HG03432 (cell line): ENCODE measurements around the gene KLF1.
"Not testable (repeated sequence)": the region's sequence is repeated elsewhere in the genome, so short reads cannot be mapped to it uniquely, and the experiment has no call there.

ENCODE experiments used
- ATAC-seq: cut with Tn5 transposase; IDR thresholded peaks from one replicate; pipeline ENCODE4 v1.9.1; 2021; ENCODE audit warnings: mild to moderate bottlenecking, moderate library complexity; ENCODE audit not compliant: unreplicated experiment

The KLF1 gene

DNA sequence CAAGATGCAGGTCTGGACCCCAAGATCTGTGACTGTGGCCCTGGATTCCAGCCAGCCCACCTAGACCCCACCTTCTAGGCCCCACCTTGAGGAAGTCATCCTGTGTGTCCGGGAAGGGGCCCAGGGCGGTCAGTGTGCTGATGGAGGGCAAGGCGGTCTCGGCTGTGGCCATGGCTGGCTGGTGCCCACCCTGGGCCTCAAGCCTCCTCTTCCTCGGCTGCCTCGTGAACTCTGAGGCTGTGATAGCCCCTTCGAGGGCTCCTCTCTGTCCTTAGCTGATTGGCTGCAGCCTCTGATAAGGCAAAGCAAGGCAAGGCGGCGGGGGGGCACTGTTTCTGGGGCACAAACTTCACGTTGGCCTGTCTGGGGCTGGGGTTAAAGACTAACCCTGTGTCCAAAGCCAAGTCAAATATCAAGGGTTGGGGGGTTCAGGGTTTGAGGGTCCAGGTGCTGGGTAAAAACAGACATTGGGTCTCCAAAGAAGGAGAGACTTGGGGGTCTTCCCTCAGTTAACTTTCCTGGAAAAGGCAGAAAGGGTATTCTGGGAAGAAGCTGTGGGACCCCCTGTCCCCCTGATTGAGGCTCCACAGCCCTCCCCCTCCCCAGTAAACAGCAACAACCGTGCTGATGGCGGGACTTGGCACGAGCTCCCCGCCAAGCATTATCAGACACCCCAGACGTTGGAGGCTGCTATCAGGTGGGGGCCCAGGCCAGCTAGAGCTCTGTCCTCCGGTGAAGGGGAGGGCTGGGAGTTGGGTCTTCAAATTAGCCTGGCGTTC is at the start of gene KLF1:
Gene KLF1 (minus strand): TSS at position 233 of the 779 bp plus-strand sequence. CDS start 61 bp downstream, at position 172.
- no peak for ATAC-seq

DNA sequence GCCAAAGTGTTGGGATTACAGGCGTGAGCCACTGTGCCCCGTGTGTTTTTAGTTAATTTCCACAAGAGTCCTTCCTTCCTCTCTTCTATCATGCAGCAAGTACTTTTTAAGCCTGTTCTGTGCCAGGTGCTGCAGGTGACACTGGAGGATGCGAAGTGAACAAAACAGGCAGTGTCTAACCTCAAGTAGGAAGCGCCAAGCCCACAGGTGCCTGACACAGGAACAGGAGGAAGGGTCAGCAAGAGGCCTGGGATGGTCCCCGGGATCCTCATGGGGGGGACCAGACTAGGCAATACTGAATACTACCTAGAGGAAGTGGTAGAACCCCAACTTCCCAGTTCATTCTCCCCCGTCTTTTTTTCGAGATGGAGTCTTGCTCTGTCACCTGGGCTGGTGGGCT is 49.6 kb upstream of the KLF1 start:
- ATAC-seq: no peak

DNA sequence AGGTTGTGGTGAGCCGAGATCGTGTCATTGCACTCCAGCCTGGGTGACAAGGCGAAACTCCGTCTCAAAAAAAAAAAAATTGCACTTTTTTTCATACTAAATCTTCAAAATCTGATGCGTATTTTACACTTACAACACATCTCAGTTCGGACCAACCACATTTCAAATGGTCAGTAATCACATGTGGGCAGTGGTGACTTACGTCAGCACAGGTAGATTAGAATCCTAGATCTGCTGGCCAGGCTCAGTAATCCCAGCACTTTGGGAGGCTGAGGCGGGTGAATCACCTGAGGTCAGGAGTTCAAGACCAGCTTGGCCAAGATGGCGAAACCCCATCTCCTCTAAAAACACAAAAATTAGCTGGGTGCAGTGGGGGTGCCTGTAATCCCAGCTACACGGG is 48.1 kb upstream of the KLF1 start:
- ATAC-seq: no peak

DNA sequence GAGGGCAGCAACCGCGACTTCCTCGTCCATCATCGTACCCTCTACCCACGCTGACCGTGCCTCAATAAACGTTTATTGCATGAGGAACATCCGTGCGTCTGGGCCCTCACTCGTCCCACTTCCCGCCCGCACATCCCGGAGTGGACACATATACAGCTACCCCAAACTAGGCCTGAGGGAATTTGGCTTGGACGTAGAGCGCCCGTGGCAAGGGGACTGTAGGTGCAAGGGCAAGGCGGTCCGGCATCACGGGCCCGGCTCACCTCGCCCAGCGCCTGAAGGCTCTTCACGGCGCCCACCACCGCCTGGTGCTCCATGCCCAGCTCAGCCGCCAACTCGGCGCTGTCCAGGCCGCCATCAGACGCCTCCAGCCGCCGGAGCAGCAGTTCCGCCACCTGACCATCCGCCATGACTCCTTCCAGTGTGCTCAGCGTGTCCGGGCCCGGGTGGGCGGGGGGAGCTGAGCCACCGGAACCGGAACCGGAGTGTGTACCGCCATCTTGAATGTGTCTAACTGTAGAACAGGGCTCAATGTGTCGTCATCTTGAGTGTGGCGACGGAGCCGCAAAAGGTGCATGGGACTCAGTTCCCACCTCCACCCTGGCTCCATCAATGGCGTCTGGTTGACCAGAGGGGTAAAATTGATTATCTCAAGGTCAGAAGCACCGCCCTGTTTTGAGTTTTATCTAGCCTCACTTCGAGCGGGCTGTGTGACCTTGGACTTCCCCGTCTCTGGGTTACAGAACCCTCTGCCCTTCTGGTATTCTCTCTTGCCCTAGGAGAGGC is 46.5 kb upstream of the KLF1 start, which contains the start of gene FARSA:
Gene FARSA (minus strand): TSS at position 425 of the 786 bp plus-strand sequence. CDS start 15 bp downstream, at position 410.
- peak; percentile 46 for ATAC-seq

DNA sequence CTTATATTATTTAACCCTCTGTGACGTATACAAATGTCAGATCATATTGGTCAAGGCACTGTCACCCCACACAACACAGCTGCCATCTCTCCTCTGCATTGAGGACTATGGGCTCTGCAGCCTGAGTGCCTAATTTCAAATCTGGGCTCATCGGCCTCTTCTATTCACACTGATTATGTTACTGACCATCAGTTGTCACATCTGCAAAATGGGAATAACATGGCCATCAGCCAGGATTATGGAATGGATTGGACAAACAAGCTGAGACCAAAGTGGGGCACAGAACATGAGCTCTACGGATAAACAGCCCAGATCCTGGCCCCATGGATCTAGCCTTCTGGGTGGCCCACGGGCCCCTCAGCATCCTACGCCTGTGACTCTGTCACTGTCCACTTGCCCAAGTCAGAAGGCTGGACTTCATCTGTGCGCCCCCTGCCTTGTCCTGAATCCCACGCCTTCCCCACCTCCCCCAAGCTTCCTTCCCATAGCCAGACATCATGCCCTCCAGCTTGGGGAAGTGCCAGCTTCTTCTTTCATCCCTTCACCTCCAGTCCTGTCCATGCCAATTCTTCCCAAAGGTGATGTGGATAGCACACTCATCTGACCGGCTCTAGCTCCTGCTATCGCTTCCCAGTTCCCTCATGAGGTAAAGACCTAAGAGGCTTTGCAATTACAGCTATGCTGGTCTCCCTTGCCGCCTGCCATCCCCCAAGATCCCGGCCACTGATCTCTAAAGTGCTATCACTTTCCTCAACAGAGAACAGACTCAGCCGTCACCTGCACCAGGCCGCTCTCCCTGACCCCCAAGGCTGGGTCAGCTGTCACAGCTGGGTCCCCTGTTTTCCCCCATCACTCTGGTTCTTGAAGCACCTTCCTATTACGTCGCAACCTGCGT is 45.6 kb upstream of the KLF1 start:
- no peak for ATAC-seq

DNA sequence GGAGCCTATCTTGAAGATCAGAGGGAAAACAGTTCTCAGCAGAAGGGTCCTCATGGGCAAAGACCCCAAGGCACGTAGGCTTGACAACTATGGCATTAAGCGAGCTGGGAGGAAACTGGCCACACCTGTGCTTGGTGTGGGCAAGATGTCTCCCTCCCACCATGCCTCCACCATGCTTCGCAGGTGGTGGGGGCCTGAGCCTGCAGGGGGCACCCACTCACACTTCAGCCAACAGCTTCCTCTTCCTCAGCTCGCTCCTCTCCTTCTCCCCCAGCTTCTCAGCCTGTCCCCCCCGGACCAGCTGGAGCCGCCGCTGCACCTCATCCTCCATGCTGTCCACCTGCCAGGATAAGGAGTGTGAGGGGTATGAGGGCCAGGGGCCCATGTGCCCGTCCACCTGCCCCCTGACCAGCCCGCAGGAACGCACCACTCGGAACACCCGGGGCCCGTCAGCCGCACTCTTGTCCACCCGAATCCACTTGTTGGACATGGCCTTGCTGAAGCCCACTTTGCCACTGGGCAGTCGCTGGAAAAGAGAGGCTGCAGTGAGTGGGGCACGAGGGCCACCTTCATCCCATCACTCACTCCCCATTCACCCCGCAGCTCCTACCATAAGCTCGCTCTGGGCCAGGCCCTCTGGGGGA is 43.1 kb upstream of the KLF1 start:
- no peak for ATAC-seq

DNA sequence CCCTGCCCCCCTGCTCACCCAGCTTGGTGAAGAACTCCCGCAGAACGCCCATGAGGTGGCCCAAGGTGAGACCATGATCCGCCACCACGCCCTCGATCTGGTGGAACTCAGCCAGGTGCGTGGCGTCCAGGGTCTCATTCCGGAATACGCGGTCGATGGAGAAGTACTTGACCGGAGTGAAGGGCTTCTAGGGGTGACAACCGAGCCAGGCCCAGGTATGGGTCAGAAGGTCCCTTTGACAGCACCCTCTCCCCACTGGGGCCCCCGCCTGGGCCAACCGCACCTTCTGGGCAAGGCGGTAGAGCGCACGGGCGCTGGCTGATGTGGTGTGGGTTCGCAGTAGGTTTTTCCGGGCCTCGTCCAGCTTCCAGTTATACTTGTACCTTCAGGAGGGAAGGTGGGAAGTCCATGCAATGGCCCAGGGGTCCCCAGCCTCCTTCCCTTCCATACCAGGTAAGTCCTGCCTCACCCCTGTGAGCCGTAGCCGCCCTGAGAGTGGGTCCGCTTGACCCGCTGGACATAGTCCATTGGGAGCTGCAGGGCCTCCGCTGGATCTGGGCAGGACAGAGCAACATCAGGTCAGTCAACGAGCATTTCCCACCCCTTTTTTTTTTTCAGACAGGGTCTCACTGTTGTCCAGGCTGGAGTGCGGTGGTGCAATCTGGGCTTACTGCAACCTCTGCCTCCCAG is 37.8 kb upstream of the KLF1 start:
- ATAC-seq: no peak

DNA sequence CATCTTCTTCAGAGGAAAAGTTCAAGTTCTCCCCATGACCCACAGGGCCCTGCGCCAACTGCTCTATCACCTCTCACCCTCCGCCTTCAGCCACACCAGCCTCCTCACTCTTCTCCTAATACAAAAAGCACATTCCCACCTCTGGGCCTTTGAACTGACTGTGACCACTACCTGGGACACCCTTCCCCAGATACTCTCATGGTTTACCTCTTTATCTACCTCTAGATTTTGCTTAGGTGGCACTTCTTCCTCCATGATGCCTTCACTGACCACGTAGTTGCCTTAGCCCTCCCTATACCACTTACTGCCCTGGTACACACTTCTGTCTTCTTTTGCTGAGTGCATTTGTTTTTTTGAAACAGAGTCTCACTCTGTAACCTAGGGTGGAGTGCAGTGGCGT is 36.0 kb upstream of the KLF1 start:
- no peak for ATAC-seq

DNA sequence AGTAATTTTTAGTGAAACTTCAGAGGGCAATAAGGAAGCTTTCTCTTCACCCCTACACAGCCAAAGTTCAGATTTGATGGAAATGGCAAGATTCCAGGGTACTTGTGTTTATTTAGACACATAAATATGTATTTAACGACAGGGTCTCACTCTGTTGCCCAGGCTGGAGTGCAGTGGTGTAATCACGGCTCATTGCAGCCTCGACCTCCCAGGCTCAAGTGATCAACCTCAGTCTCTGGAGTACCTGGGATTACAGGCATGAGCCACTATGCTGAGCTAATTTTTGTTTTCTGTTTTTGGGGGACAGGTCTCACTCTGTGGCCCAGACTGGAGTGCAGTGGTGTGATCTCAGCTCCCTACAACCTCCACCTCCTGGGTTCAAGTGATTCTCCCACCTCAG is 34.0 kb upstream of the KLF1 start:
- no peak for ATAC-seq

DNA sequence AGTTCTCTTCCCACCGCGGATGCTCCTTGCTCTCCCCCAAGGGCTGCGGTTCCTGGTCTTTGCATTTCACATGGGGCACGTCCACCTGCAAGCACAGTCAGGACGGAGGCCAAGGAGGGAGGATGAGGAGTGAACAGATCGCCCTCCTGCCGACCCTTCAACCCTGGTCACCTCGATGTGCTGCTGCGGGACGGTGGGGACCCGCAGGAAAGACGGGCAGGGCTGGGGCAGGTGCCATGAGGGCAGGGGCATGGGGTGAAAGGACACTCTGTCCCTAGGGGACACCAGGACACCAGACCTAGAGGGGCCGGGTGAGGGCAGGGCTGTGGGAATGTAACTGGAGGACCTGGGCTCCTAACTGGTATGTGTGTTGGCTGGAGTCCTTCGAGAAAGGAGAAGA is 31.3 kb upstream of the KLF1 start:
- no peak for ATAC-seq

DNA sequence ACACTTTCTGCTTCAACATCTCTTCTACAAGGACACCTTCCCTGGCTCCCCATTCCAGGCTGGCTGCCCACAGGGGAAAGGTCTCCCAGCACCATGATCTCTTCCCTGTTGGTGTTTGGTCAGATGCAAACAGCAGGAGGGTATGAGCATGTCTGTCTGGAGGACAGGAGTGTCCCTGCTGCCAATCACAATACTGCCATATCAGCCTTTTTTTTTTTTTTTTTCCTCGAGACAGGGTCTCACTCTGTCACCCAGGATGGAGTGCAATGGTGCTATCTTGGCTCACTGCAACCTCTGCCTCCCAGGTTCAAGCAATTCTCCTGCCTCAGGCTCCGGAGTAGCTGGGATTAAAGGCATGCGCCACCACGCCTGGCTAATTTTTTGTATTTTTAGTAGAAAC is 28.9 kb upstream of the KLF1 start:
- not testable (repeated sequence) for ATAC-seq

DNA sequence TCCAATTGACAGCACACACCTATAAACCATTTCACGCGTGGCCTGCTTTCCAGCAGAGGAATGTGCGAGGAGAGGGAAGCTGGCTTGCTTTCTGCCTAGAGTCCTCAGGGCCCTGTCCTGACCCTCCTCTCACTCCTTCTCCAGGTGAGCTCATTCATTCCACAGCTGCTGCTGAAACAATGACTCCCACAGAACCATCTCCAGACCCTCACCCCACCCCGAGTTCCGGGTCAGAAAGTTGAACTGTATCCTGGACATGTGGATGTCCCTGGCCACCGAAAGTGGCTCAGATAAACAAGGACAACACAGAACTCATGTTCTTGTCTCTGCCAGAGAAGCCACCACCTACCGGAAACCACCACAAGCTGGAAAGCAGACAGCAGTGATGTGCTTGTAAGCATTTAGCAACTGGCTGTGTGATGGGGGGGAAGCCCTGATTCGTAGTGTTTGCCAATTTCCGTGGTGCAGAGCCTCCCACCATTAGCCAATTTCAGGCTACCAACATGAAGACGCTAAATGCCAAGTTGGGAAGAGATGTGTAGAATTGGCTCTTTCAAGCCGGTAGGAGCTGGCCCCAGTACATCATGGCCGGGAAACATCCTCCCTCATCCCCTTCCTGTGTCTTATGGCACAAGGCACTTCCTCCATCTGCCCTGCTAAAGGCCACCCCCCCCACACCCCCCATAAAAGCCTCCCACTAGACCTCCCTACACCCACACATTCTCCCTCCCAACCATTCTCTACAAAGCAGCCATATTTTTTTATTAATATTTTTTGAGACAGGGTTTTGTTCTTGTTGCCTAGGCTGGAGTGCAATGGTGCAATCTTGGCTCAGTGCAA is 27.1 kb upstream of the KLF1 start:
- ATAC-seq: no peak

DNA sequence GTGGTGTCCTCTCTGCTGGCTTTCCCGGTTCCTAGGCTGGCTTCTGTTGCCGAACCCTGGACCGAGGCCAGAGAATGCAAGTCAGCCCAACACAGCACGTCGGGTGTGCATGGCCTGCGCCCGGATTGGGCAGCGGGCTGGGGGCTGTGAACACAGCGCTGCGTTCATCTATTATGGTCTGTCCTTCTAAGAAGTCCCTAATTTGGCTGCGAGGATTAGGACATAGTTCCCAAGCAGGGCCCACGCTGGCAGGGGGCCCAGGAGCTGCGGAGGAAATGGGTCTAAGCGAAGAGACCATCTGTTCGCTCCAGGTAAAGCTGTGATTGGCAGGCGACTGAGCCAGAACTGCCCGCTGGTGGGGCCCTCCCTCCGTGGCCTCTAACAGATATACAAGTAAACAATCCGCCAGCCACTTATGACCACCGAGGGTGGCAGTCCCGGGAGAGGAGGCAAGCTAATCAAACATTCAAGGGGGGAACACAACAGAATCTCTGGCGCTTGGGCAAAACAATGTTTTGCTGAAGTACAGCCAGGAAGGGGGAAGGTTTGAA is 26.1 kb upstream of the KLF1 start:
- no peak for ATAC-seq

DNA sequence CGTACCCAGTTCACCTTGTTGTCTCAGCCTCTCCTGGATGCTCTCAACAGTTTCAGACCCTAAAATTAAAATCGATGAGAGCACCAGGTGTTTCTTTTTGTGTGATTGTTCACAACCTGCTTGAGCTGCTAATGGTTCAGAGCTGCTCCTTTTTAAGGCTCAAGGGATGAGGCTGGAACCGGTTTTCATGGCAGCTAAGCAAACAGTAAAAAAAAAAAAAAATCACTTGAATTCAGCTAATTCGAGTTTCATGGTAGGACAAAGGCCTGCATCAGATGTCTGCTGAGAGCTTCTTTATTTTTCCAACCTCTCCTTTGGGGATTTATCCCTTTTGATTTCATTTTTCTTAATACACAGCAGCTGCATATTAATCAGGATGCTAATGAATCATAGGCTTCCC is 25.6 kb upstream of the KLF1 start:
- ATAC-seq: no peak

DNA sequence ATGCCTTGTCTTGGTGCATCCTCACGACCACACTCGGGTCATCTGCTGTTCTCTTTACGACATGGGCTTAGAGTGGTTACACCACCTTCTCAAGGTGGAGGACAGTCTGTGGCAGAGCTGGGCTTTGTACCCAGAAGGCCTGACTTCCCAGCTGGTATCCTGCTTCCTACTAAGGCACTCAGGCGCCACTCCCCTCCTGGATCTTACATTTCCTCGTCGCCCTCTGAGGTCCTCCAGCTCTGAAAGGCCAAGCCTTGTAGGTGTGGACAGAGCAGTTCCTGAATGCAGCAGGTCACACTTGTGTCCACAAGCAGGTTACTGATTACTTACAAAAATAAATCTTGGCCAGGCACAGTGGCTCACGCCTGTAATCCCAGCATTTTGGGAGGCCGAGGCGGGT is 20.2 kb upstream of the KLF1 start:
- ATAC-seq: no peak

DNA sequence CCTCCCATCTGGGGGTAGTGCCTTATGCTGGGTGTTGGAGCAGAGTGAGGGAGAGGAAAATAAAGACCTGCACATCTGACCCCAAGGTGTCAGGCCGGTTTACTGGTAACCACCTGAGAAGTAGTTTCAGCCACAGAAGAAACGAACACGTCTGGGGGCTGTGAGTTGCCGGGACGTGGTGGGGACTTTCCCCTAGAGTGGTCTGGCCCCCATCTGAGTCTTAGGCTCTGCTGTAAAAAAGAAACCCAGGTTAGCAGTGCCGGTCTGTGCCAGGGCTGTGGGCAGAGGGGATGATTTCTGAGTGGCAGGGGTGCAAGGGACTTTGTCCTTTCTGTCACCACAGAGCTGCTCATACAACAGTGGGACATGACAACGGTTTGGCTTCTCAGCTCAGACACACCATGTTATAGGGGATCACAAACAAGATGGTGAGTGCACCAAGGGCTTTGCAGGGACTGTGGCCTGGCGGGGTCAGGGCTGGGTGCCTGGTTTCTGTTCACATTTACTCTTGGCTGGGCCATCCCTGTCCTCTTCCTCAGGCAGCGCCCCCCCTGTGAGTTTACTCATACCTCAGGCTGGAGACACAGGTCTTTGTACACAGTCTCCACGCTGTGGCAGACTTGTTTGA is 13.0 kb upstream of the KLF1 start:
- peak; percentile 76 for ATAC-seq

DNA sequence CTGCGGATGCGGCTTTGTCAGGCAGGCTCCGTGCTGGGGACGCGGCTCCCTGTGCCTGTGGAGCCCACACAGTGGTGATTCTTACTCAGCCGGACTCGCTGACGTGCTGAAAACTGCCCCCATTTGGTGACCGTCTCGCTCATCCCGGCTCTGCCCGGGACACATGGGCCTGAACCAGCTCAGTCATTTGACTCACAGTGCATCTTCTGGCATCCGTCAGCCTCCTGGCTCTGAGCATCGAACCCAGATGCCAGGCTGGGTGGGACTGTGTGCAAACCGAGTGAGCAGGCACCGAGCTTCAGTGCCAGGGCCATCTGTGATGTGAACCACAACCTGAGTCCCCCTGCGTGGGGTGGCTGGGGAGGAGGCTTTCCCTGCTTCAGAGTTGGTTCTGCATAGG is 9.5 kb upstream of the KLF1 start:
- ATAC-seq: no peak

DNA sequence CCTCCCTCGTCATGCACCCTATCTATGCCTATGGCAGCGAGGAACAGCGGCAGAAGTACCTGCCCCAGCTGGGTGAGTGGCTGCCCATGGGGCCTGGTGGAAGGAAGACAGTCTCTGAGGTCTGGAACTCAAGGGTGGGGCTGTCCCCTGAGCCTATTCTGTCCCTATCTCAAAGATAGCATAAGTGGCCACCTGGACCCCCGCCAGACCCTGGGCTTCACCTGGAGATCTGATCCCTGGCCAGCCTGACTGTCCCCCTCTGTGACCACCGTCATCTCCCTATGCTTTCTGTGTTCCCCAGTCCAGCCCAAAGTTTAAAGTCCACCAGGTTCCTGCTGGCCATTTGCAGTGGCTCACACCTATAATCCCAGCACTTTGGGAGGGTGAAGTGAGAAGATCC is 6.6 kb upstream of the KLF1 start:
- ATAC-seq: no peak
